ENCODE data around the gene SH3TC2. TPM values are rescaled to one million over a fixed set of nuclear protein-coding genes. Genes with fewer than 3 reads are reported as not detected.

The SH3TC2 gene
- total RNA-seq, 2 donors from 2014 or later: 0.33 to 8.6 TPM

DNA sequence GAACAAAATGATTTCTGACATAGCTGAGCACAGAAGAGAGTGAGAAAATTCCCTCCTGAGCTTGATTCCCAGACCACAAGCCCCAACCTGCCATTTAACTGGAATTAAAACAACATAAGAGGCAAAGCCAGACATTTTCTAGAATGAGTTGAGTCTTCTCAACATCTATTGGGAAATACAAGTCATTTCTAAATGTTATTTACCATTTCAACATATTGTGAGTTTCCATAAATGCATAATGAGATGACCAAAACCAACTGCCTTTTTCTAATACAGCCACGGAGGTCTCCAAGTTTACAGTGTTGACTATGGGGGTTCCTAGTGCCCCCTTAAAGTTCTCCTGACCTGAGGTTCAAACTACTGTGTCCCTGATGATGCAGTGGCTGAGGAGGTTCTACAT, 20.0 kb downstream of the SH3TC2 start:
- DNase-seq (no peak), ATAC-seq (no peak)

DNA sequence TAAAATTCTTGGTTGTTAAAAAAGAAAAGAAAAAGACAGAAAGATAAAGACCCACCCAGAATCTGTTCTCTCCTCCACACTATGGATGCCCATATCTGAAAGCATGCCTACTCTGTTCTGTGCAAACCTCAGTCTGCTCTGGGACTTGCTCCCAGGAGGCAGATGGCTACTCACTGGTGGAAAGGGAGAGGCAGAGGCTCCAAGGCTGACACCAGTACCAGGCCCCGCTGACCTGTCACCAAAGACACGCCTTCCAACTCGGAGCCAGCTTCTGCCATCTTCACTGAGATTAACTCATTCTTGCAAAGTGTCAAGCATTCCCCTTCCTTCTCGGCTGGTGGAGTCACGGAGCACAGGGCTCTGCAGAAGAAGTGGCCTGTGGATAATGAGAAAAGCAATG, 21.6 kb downstream of the SH3TC2 start:
- Histone ChIP-seq H3K4me3 (no peak overlapping the region), H3K36me3 (replicated peaks in 1 of 2; ENCODE audit: insufficient read depth in 1 of 2, low read depth in 2 of 2) (no peaks in the 10 kb centered on the region), H3K27ac (no peak overlapping the region), H3K4me1 (no peaks in the 10 kb centered on the region), H3K27me3 (no peaks in the 10 kb centered on the region), H3K9me3 (no peaks in the 10 kb centered on the region)
- intact Hi-C loops (cut with DNase I): loop anchor here (5.0 kb wide), 1 partner anchor 304 kb away; no protein-coding TSS in a partner anchor
- 75 to 85% methylated on average over 5 of the region's 5 CpGs for WGBS, 2 donors
- ATAC-seq (no peak), DNase-seq (no peak)
- TF ChIP-seq, protein P1, sequence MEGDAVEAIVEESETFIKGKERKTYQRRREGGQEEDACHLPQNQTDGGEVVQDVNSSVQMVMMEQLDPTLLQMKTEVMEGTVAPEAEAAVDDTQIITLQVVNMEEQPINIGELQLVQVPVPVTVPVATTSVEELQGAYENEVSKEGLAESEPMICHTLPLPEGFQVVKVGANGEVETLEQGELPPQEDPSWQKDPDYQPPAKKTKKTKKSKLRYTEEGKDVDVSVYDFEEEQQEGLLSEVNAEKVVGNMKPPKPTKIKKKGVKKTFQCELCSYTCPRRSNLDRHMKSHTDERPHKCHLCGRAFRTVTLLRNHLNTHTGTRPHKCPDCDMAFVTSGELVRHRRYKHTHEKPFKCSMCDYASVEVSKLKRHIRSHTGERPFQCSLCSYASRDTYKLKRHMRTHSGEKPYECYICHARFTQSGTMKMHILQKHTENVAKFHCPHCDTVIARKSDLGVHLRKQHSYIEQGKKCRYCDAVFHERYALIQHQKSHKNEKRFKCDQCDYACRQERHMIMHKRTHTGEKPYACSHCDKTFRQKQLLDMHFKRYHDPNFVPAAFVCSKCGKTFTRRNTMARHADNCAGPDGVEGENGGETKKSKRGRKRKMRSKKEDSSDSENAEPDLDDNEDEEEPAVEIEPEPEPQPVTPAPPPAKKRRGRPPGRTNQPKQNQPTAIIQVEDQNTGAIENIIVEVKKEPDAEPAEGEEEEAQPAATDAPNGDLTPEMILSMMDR (IDR thresholded peaks at IDR 0.05): no peak
- TF ChIP-seq POLR2A (IDR thresholded peaks at IDR 0.05): no peak

More for the DNA sequence above, 20.0 kb downstream of the SH3TC2 start:
- 62 to 63% methylated on average over 1 of the region's 1 CpG for WGBS, 2 donors
- Histone ChIP-seq H3K9me3 (no peaks in the 10 kb centered on the region), H3K4me3 (no peak overlapping the region), H3K27ac (no peak overlapping the region), H3K36me3 (replicated peaks in 1 of 2; ENCODE audit: insufficient read depth in 1 of 2, low read depth in 2 of 2) (no peaks in the 10 kb centered on the region), H3K4me1 (no peaks in the 10 kb centered on the region), H3K27me3 (no peaks in the 10 kb centered on the region)
- intact Hi-C loops (cut with DNase I): loop anchor here (5.0 kb wide), 1 partner anchor 306 kb away; no protein-coding TSS in a partner anchor
- TF ChIP-seq POLR2A (IDR thresholded peaks at IDR 0.05): no peak
- TF ChIP-seq, protein P1 (IDR thresholded peaks at IDR 0.05): no peak

DNA sequence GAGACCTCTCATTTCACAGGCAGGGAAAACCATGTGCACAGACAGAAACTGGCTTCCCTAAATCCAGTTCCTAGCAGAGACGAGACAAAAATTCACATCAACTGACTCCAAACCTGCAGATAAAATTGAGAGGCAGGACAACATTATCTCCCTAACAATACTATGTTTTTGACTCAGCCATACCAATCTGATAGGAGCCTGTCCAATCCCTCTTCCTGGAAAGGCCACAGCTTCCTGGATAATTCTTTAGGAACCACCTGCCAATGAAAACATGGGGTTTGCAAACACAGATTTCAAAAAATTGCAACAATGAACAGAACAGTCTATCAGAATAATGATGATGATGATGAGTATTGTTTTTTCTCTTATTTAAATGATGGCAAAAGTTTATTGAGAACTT, 22.4 kb downstream of the SH3TC2 start:
- TF ChIP-seq, protein P1 (IDR thresholded peaks at IDR 0.05): no peak
- no peak for TF ChIP-seq POLR2A (IDR thresholded peaks at IDR 0.05)
- Histone ChIP-seq H3K4me1 (no peaks in the 10 kb centered on the region), H3K36me3 (replicated peaks in 1 of 2; ENCODE audit: insufficient read depth in 1 of 2, low read depth in 2 of 2) (no peaks in the 10 kb centered on the region), H3K4me3 (no peak overlapping the region), H3K27me3 (no peaks in the 10 kb centered on the region), H3K27ac (no peak overlapping the region), H3K9me3 (no peaks in the 10 kb centered on the region)
- intact Hi-C loops (cut with DNase I): loop anchor here (5.0 kb wide), 1 partner anchor 303 kb away; no protein-coding TSS in a partner anchor
- no peak for DNase-seq
- no peak for ATAC-seq
- WGBS, 2 donors: 33 to 63% methylated on average over 1 of the region's 1 CpG

DNA sequence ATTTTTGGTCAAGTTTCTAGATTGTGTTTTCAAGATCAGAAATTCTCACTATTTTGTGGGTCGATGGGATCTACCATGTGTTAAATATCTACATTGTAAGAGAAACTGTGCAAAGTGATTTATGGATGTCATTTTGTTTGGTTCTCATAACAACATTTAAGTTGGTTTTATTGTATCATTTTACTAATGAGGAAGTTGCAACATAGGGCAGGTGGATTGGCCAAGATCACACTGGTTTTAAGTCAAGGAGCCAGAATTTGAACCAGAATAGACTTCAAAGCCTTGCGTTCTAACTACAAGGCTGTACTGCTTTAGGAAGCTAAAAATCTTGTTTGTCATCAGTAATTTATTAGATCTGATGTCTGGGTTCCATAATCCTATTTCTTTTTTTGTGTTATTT, 23.4 kb downstream of the SH3TC2 start:
- 80% methylated on average over 2 of the region's 2 CpGs for WGBS, 2 donors
- TF ChIP-seq, protein P1 (IDR thresholded peaks at IDR 0.05): no peak
- TF ChIP-seq POLR2A (IDR thresholded peaks at IDR 0.05): no peak
- H3K4me3 ChIP-seq: no peak overlapping the region
- no peaks in the 10 kb centered on the region for H3K4me1 ChIP-seq
- intact Hi-C loops (cut with DNase I): loop anchor here (10.0 kb wide), 1 partner anchor 595 kb away; no protein-coding TSS in a partner anchor
- no peaks in the 10 kb centered on the region for H3K27me3 ChIP-seq
- H3K27ac ChIP-seq: no peak overlapping the region
- H3K36me3 ChIP-seq (replicated peaks in 1 of 2; ENCODE audit: insufficient read depth in 1 of 2, low read depth in 2 of 2): no peaks in the 10 kb centered on the region
- ATAC-seq: no peak
- DNase-seq: no peak
- no peaks in the 10 kb centered on the region for H3K9me3 ChIP-seq
